Panc1 (cell line): ENCODE measurements around the gene TPST2. TPM values are rescaled to one million over a fixed set of nuclear protein-coding genes. Genes with fewer than 3 reads are reported as not detected.

Source experiments
- ATAC-seq: fragments of 200-7000 bp; cut with Tn5 transposase; 2 replicates; pipeline ENCODE4 v1.9.1; 2020; ENCODE audit warnings: mild to moderate bottlenecking, moderate library complexity
- BruUV-seq: library from RNA; stranded (reverse); fragments of 400-500 nt; replicated peaks from 2 replicates; lab custom pipeline; 2021; lab: Mats Ljungman, UMichigan
- CTCF ChIA-PET: fragments of 300-600 bp; sonication (Branson Sonifier 250); formaldehyde crosslinking; loops from one replicate; lab custom pipeline; 2022; ENCODE audit warnings: antibody characterized with exemption; lab: Charles Lee
- POLR2A ChIA-PET: fragments of 300-600 bp; sonication (Branson Sonifier 250); formaldehyde crosslinking; loops from one replicate; lab custom pipeline; 2022; ENCODE audit warnings: antibody characterized with exemption; lab: Charles Lee
- DNase-seq: peaks from one replicate; pipeline ENCODE4 v3.0.0-alpha.2; 2010; ENCODE audit warnings: low read depth, low spot score
- H3K27ac ChIP-seq: 2 replicates; pipeline ENCODE4 v1.5.1; 2011; ENCODE audit warnings: mild to moderate bottlenecking, low read length, inconsistent platforms
- H3K27me3 ChIP-seq: fragments of 200-500 bp; sonication (Bioruptor generic); 2 replicates; pipeline ENCODE4 v1.6.0; 2014; ENCODE audit warnings: low read length, inconsistent platforms; ENCODE audit not compliant: control insufficient read depth, insufficient read depth
- H3K36me3 ChIP-seq: fragments of 200-500 bp; sonication (Bioruptor generic); 2 replicates; pipeline ENCODE4 v1.5.1; 2014; ENCODE audit warnings: inconsistent platforms, mild to moderate bottlenecking, low read length, moderate library complexity; ENCODE audit not compliant: control insufficient read depth, insufficient read depth
- H3K4me1 ChIP-seq: 2 replicates; pipeline ENCODE4 v1.5.1; 2011; ENCODE audit warnings: inconsistent platforms, mild to moderate bottlenecking, low read length, moderate library complexity; ENCODE audit not compliant: control insufficient read depth, insufficient read depth
- H3K4me3 ChIP-seq, 2 experiments: 2 replicates each; pipeline ENCODE4 v1.5.1; 2011 to 2012; ENCODE audit warnings: low read depth in 2 of 2, low read length in 2 of 2, mild to moderate bottlenecking in 2 of 2, inconsistent platforms in 1 of 2, moderate library complexity in 1 of 2
- H3K9me3 ChIP-seq: fragments of 200-500 bp; sonication (Bioruptor generic); 2 replicates; pipeline ENCODE4 v1.5.1; 2014; ENCODE audit warnings: low read depth, mild to moderate bottlenecking, inconsistent platforms, low read length, moderate library complexity; ENCODE audit not compliant: control insufficient read depth, insufficient read depth
- POLR2AphosphoS5 ChIP-seq: IDR thresholded peaks from 2 replicates; pipeline ENCODE4 v1.6.1; 2012; ENCODE audit warnings: mild to moderate bottlenecking, low read depth, low read length, moderate library complexity
- SIN3A ChIP-seq: IDR thresholded peaks from 2 replicates; pipeline ENCODE4 v1.6.1; 2012; ENCODE audit warnings: low read depth, mild to moderate bottlenecking, low read length, moderate library complexity, borderline replicate concordance; ENCODE audit not compliant: insufficient read depth
- TCF7L2 ChIP-seq: IDR thresholded peaks from 2 replicates; pipeline ENCODE4 v1.6.1; 2011; ENCODE audit warnings: mild to moderate bottlenecking, low read depth, low read length, inconsistent platforms
- in situ Hi-C: cut with HindIII; loops from 2 replicates; pipeline ENCODE4 v1.10.0; 2016; ENCODE audit warnings: low sequenced_read_pairs, low pct_unique_long_range_greater_than_20kb
- intact Hi-C: fragments of 100-400 bp; cut with micrococcal nuclease; formaldehyde crosslinking; loops from one replicate; pipeline ENCODE4 v1.10.0; 2022; ENCODE audit not compliant: unreplicated experiment
- total RNA-seq: library from RNA; stranded (reverse); gene quantifications from one replicate; pipeline ENCODE4 v1.2.1, GENCODE V29; 2021; ENCODE audit not compliant: unreplicated experiment
- TF ChIP-seq, protein P1 (sequence below), 2 experiments: IDR thresholded peaks; 2 replicates each; pipeline ENCODE4 v1.6.1; 2011 to 2012; ENCODE audit warnings: low read depth in 2 of 2, control low read depth in 1 of 2, low read length in 1 of 2, mild to moderate bottlenecking in 1 of 2, moderate library complexity in 1 of 2; ENCODE audit not compliant: insufficient read depth in 1 of 2
- TF ChIP-seq, protein P2 (sequence below): fragments of 450-650 bp; IDR thresholded peaks from 2 replicates; pipeline ENCODE4 v1.5.1; 2017; ENCODE audit warnings: mild to moderate bottlenecking

TPST2 gene
- total RNA-seq, 1 experiment from 2014 or later: 7.1 TPM

DNA sequence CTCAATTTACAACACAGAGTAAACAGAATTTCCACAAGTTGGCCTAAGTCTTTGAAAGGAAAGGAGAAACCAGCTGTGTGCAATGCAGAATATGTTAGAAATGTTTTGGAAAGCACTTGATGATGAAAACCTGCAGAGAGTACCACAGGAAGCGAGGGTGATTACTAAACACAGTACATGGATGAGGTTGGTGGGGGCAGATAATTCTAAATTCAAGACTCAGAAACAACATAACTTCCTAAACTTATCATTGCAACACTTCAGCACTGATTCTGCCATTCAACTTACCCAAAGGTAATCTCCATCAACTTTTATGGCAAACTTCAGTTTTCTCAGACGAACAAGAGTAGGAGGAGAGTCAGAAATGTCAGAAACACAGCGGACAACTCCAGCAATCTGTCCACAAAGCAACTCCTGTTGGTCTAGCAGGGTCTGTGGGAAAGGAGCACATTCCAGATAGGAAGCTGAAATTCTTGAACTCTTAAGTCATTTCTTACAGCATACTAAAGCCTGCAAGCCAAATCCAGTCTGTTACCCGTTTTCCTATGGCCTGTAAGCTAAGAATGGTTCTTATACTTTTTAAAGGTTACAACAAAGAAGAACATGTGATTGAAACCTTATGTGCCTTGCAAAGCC, 113.1 kb downstream of the TPST2 start:
- Histone ChIP-seq H3K4me1 (peaks cover 18% of the 10 kb centered on the region), H3K4me3 (no peak overlapping the region), H3K9me3 (no peaks in the 10 kb centered on the region), H3K27me3 (no peaks in the 10 kb centered on the region), H3K27ac (no peak overlapping the region), H3K36me3 (peaks cover 6% of the 10 kb centered on the region; the same call in 1 of the 2 replicates)
- ATAC-seq (no peak), DNase-seq (no peak)
- CTCF ChIA-PET: no interaction called here
- intact Hi-C loops (no loop called here), in situ Hi-C loops (no loop called here)
- POLR2A ChIA-PET: interaction anchor here (0.7 kb wide), 1 partner anchor 35 kb away, joined by 5 read pairs; no protein-coding TSS in a partner anchor
- no TSS peak for BruUV-seq
- TF ChIP-seq POLR2AphosphoS5 (no peak), SIN3A (no peak), TCF7L2 (no peak)
- TF ChIP-seq, protein P1, sequence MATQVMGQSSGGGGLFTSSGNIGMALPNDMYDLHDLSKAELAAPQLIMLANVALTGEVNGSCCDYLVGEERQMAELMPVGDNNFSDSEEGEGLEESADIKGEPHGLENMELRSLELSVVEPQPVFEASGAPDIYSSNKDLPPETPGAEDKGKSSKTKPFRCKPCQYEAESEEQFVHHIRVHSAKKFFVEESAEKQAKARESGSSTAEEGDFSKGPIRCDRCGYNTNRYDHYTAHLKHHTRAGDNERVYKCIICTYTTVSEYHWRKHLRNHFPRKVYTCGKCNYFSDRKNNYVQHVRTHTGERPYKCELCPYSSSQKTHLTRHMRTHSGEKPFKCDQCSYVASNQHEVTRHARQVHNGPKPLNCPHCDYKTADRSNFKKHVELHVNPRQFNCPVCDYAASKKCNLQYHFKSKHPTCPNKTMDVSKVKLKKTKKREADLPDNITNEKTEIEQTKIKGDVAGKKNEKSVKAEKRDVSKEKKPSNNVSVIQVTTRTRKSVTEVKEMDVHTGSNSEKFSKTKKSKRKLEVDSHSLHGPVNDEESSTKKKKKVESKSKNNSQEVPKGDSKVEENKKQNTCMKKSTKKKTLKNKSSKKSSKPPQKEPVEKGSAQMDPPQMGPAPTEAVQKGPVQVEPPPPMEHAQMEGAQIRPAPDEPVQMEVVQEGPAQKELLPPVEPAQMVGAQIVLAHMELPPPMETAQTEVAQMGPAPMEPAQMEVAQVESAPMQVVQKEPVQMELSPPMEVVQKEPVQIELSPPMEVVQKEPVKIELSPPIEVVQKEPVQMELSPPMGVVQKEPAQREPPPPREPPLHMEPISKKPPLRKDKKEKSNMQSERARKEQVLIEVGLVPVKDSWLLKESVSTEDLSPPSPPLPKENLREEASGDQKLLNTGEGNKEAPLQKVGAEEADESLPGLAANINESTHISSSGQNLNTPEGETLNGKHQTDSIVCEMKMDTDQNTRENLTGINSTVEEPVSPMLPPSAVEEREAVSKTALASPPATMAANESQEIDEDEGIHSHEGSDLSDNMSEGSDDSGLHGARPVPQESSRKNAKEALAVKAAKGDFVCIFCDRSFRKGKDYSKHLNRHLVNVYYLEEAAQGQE (IDR thresholded peaks at IDR 0.05; ENCODE audit: insufficient read depth in 1 of 2, low read depth in 2 of 2, low read length in 1 of 2): no peak
- TF ChIP-seq, protein P2, sequence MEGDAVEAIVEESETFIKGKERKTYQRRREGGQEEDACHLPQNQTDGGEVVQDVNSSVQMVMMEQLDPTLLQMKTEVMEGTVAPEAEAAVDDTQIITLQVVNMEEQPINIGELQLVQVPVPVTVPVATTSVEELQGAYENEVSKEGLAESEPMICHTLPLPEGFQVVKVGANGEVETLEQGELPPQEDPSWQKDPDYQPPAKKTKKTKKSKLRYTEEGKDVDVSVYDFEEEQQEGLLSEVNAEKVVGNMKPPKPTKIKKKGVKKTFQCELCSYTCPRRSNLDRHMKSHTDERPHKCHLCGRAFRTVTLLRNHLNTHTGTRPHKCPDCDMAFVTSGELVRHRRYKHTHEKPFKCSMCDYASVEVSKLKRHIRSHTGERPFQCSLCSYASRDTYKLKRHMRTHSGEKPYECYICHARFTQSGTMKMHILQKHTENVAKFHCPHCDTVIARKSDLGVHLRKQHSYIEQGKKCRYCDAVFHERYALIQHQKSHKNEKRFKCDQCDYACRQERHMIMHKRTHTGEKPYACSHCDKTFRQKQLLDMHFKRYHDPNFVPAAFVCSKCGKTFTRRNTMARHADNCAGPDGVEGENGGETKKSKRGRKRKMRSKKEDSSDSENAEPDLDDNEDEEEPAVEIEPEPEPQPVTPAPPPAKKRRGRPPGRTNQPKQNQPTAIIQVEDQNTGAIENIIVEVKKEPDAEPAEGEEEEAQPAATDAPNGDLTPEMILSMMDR: no peak

DNA sequence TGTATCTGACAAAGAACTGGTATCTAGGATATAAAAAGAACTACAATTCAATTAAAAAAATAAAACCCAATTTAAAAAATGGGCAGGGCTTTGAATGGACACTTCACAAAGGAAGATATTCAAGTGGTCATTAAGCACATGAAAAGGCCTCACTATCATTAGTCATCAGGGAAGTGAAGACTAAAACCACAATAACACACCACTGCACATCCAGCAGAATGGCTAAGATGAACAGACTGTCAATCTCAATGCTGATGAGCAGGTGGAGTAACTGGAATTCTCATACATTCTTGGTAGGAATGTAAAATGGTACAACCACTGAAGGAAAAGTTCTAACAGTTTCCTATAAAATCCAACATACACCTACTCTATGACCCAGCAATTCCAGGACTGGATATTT, 115.2 kb downstream of the TPST2 start:
- TF ChIP-seq TCF7L2 (no peak), POLR2AphosphoS5 (no peak), SIN3A (no peak)
- TF ChIP-seq, protein P2: no peak
- TF ChIP-seq, protein P1 (IDR thresholded peaks at IDR 0.05; ENCODE audit: insufficient read depth in 1 of 2, low read depth in 2 of 2, low read length in 1 of 2): no peak
- Histone ChIP-seq H3K27ac (no peak overlapping the region), H3K4me1 (peaks cover 2% of the 10 kb centered on the region; the same call in 1 of the 2 replicates), H3K36me3 (peaks cover 8% of the 10 kb centered on the region; the same call in 1 of the 2 replicates), H3K4me3 (no peak overlapping the region), H3K27me3 (no peaks in the 10 kb centered on the region), H3K9me3 (no peaks in the 10 kb centered on the region)
- in situ Hi-C loops (no loop called here), intact Hi-C loops (no loop called here)
- no peak for ATAC-seq
- no peak for DNase-seq
- ChIA-PET CTCF (no interaction called here), POLR2A (no interaction called here)
- BruUV-seq: no TSS peak
